GM21723 (cell line): ENCODE results near the gene NBEA.

ENCODE experiments used
- ATAC-seq: cut with Tn5 transposase; IDR thresholded peaks from one replicate; pipeline ENCODE4 v1.9.1; 2021; ENCODE audit warnings: mild to moderate bottlenecking, moderate library complexity; ENCODE audit not compliant: unreplicated experiment

The NBEA gene

GRCh38 chr13:35496761-35497386, 554.8 kb downstream of the NBEA start:
- ATAC-seq, result no peak

GRCh38 chr13:35498231-35498630, 556.2 kb downstream of the NBEA start:
- no peak for ATAC-seq

- ATAC-seq, result no peak
Observed at GRCh38 chr13:35499196-35499662, 557.2 kb downstream of the NBEA start.

GRCh38 chr13:35499676-35500075, 557.6 kb downstream of the NBEA start:
- ATAC-seq, result no peak

GRCh38 chr13:35500144-35500543, 558.1 kb downstream of the NBEA start:
- no peak for ATAC-seq

GRCh38 chr13:35501661-35502235, 559.7 kb downstream of the NBEA start:
- ATAC-seq, result no peak

- ATAC-seq, result no peak
Observed at GRCh38 chr13:35502456-35502855, 560.4 kb downstream of the NBEA start.

- ATAC-seq, result no peak
Observed at GRCh38 chr13:35512271-35512920, 570.3 kb downstream of the NBEA start.

- ATAC-seq, result no peak
Observed at GRCh38 chr13:35514061-35514477, 572.0 kb downstream of the NBEA start.

- no peak for ATAC-seq
Observed at GRCh38 chr13:35514801-35515502, 572.9 kb downstream of the NBEA start.

- ATAC-seq, result no peak
Observed at GRCh38 chr13:35518337-35518946, 576.4 kb downstream of the NBEA start.

- no peak for ATAC-seq
Observed at GRCh38 chr13:35524171-35524570, 582.1 kb downstream of the NBEA start.

GRCh38 chr13:35526577-35526976, 584.5 kb downstream of the NBEA start:
- ATAC-seq, result no peak

GRCh38 chr13:35527451-35527850, 585.4 kb downstream of the NBEA start:
- no peak for ATAC-seq

GRCh38 chr13:35530147-35530546, 588.1 kb downstream of the NBEA start:
- no peak for ATAC-seq

GRCh38 chr13:35530581-35530980, 588.5 kb downstream of the NBEA start:
- no peak for ATAC-seq

GRCh38 chr13:35531526-35531925, 589.5 kb downstream of the NBEA start:
- ATAC-seq, result no peak

- no peak for ATAC-seq
Observed at GRCh38 chr13:35534343-35534742, 592.3 kb downstream of the NBEA start.

GRCh38 chr13:35548790-35549189, 606.7 kb downstream of the NBEA start:
- no peak for ATAC-seq

GRCh38 chr13:35549481-35549880, 607.4 kb downstream of the NBEA start:
- ATAC-seq, result no peak

- no peak for ATAC-seq
Observed at GRCh38 chr13:35552172-35552844, 610.2 kb downstream of the NBEA start.
